Limb (tissue), 2 donors: ENCODE data around the gene DNMT3B.

ENCODE experiments used
- DNase-seq, 2 donors: peaks; one replicate each; pipeline ENCODE4 v3.0.0-alpha.2; 2016; ENCODE audit errors: extremely low spot score in 2 of 2

Gene DNMT3B

GRCh38 chr20:32820698-32821377, 58.7 kb downstream of the DNMT3B start:
- DNase-seq, result no peak

GRCh38 chr20:32822225-32822624, 60.0 kb downstream of the DNMT3B start:
- DNase-seq, result no peak

- DNase-seq, result no peak
Measured at GRCh38 chr20:32823078-32823477, 60.9 kb downstream of the DNMT3B start.

GRCh38 chr20:32823737-32824588, 61.8 kb downstream of the DNMT3B start:
- no peak for DNase-seq

- no peak for DNase-seq
Measured at GRCh38 chr20:32828029-32828680, 66.0 kb downstream of the DNMT3B start.

- DNase-seq, result no peak
Measured at GRCh38 chr20:32829311-32830005, 67.3 kb downstream of the DNMT3B start.

GRCh38 chr20:32830437-32830836, 68.3 kb downstream of the DNMT3B start:
- no peak for DNase-seq

GRCh38 chr20:32831982-32832381, 69.8 kb downstream of the DNMT3B start:
- no peak for DNase-seq

GRCh38 chr20:32832664-32833063, 70.5 kb downstream of the DNMT3B start:
- DNase-seq, result no peak

- DNase-seq, result no peak
Measured at GRCh38 chr20:32834972-32835371, 72.8 kb downstream of the DNMT3B start.

- DNase-seq, result no peak
Measured at GRCh38 chr20:32837157-32837556, 75.0 kb downstream of the DNMT3B start.

GRCh38 chr20:32839227-32839981, 77.2 kb downstream of the DNMT3B start:
- no peak for DNase-seq

GRCh38 chr20:32839982-32840285, 77.7 kb downstream of the DNMT3B start:
- DNase-seq, result no peak

GRCh38 chr20:32841174-32841573, 79.0 kb downstream of the DNMT3B start:
- DNase-seq, result no peak

- DNase-seq, result no peak
Measured at GRCh38 chr20:32841632-32842031, 79.4 kb downstream of the DNMT3B start.

- DNase-seq, result no peak
Measured at GRCh38 chr20:32842688-32843524, 80.7 kb downstream of the DNMT3B start.

- DNase-seq, result no peak
Measured at GRCh38 chr20:32845786-32846185, 83.6 kb downstream of the DNMT3B start.

- DNase-seq, result no peak
Measured at GRCh38 chr20:32846852-32847251, 84.7 kb downstream of the DNMT3B start.

- no peak for DNase-seq
Measured at GRCh38 chr20:32847964-32848363, 85.8 kb downstream of the DNMT3B start.

GRCh38 chr20:32848846-32849245, 86.7 kb downstream of the DNMT3B start:
- DNase-seq, result no peak
